Esophagus (tissue), 2 donors: ENCODE data around the gene CRY1. TPM values are rescaled to one million over a fixed set of nuclear protein-coding genes. Genes with fewer than 3 reads are reported as not detected.
A peak's percentile ranks its signal among the peaks of the same experiment; 100 is the strongest.

ENCODE experiments used
- H3K27ac ChIP-seq, 2 donors: one replicate each; pipeline ENCODE4 v1.5.1; 2013; ENCODE audit warnings: low read depth in 2 of 2, mild to moderate bottlenecking in 2 of 2, inconsistent platforms in 1 of 2, low read length in 1 of 2, moderate library complexity in 1 of 2
- H3K27me3 ChIP-seq, 2 donors: one replicate each; pipeline ENCODE4 v1.6.1; 2013; ENCODE audit warnings: low read length in 2 of 2, control low read depth in 1 of 2, mild to moderate bottlenecking in 1 of 2; ENCODE audit not compliant: insufficient read depth in 2 of 2, control insufficient read depth in 1 of 2
- H3K36me3 ChIP-seq, 2 donors: one replicate each; pipeline ENCODE4 v1.6.1; 2013; ENCODE audit warnings: low read length in 1 of 2; ENCODE audit not compliant: control insufficient read depth in 2 of 2, insufficient read depth in 2 of 2
- H3K4me1 ChIP-seq, 2 donors: one replicate each; pipeline ENCODE4 v1.6.1; 2013; ENCODE audit warnings: low read length in 1 of 2; ENCODE audit not compliant: control insufficient read depth in 2 of 2, insufficient read depth in 2 of 2
- H3K4me3 ChIP-seq, 2 donors: one replicate each; pipeline ENCODE4 v1.5.1; 2013; ENCODE audit warnings: low read length in 2 of 2, mild to moderate bottlenecking in 2 of 2, low read depth in 1 of 2, moderate library complexity in 1 of 2
- H3K9me3 ChIP-seq, 2 donors: one replicate each; pipeline ENCODE4 v1.6.1; 2013; ENCODE audit warnings: mild to moderate bottlenecking in 2 of 2, low read depth in 1 of 2, low read length in 1 of 2, moderate library complexity in 1 of 2; ENCODE audit not compliant: control insufficient read depth in 2 of 2, insufficient read depth in 1 of 2
- WGBS, 2 donors: extraction: QIAGEN DNeasy Blood & Tissue Kit; methylation state at CpG; one replicate each; pipeline ENCODE4 v1.1.7; 2013; 5-methylcytosine and 5-hydroxymethylcytosine counted together
- polyA plus RNA-seq, 2 donors: library from polyadenylated mRNA; stranded (reverse); fragments of 200-250 nt; gene quantifications; one replicate each; pipeline ENCODE4 v1.2.3, GENCODE V29; 2013
- donor health status: healthy with polysubstance abuse.
- donor health status: Bipolar disorder and iron deficiency.

Gene CRY1
- polyA plus RNA-seq, 2 donors: 4.1 to 4.8 TPM

DNA sequence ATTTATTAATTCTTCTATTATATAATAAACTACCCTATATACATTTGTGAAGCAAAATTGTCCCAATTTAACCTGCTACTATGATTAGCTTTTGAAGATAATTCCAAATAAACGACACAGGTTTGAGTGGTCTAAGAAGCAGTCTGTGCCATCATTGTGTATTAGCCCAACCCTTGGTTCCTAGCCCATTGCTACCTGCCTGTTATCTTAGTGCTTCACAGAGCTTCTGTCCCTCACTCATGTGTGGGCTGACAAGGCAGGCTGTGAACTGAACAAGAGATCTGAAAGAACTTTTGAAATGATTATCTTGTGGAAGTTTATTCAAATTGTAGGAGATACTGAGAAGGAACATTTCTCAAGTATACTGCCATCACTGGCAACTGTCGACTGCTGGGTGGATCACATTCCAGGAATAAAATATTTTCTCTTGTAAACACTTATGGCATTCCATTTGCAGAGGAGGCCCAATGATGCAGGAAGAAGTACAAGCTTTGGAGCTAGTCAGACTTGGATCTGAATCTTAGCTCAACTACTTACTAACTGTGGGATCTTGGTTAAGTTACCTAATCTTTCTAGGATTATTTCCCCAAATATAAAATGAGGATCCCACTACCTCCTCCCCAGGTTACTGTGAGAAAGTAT is 98.6 kb downstream of the CRY1 start:
- H3K27ac ChIP-seq: no peak overlapping the region
- no peaks in the 10 kb centered on the region for H3K9me3 ChIP-seq
- no peaks in the 10 kb centered on the region for H3K36me3 ChIP-seq
- H3K4me3 ChIP-seq: no peak overlapping the region
- no peaks in the 10 kb centered on the region for H3K4me1 ChIP-seq
- no peaks in the 10 kb centered on the region for H3K27me3 ChIP-seq
- 57% methylated on average over 2 of the region's 2 CpGs for WGBS, 2 donors

DNA sequence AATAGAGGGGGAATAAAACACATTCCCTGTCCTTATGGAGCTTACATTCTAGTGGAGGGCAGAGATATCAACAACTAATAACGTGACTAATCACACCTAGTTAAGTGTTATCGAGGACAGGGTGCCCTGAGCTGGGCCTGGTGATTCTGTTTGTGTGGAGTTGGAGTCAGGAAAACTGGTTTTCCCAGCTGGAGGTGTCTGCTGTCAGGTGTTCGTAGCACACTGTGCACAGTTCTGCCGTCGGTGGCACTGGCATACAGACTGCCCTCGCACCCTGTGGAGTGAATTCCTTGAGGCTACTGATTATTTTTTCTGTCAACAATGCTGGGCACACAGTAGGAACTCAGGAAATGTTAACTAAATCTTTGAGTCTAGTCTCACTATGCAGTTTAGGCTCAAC is 105.5 kb downstream of the CRY1 start:
- no peaks in the 10 kb centered on the region for H3K9me3 ChIP-seq
- H3K27me3 ChIP-seq: no peaks in the 10 kb centered on the region
- H3K36me3 ChIP-seq: no peaks in the 10 kb centered on the region
- 39 to 56% methylated on average over 6 of the region's 6 CpGs for WGBS, 2 donors
- peaks cover 0 to 3% of the 10 kb centered on the region in 2 donors for H3K4me1 ChIP-seq
- no peak overlapping the region for H3K4me3 ChIP-seq
- peak overlapping the region in 1 of 2 donors; percentile 30 for H3K27ac ChIP-seq

DNA sequence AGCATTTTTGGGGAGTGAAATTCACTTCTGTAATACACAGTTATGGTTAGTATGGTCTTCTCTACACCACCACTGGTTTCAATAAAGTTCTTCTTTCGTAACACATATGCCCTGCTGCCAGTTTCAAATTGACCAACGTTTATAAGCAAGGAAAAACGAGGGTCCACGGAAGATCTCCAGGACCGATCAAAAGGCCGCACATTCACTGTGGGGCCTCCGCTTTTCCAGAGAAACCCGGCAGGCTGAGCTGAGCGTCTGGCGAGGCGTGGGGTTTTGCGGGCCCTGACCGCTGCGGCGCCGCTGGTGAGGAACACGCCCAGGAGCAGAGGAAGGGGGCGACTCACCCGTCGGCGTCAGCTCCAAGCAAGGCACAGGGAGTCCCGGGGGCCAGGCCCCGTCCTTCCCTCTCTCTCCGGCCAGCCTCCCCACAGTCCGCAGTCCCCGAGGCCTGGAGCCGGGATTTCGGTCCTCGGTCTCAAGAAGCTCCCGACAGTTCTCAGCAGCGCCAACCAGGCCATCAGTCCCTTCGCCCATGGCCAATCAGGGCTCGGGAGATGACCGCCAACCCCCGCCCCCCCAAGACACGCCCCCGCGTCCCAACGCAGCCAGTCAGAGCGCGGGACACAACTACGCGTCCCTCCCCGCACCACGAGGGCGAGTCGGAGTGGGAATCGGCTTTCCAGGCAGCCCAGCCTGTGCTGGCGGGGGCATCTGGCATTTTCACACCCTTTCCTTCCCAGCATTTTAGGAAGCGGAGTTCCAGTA is 106.5 kb downstream of the CRY1 start, which contains the start of gene MTERF2:
Gene MTERF2, minus strand, starts transcription at position 522 of the 765 bp plus-strand sequence. CDS start 8,432 bp downstream, outside the sequence.
- Histone ChIP-seq H3K27me3 (no peaks in the 10 kb centered on the region), H3K4me3 (peak within 1 kb of the TSS; percentile 69 to 86), H3K4me1 (peaks cover 0 to 3% of the 10 kb centered on the region in 2 donors), H3K36me3 (no peaks in the 10 kb centered on the region), H3K27ac (peak within 1 kb of the TSS; percentile 84), H3K9me3 (no peaks in the 10 kb centered on the region)
- 0% methylated on average over 48 to 50 of the region's 50 CpGs for WGBS, 2 donors

DNA sequence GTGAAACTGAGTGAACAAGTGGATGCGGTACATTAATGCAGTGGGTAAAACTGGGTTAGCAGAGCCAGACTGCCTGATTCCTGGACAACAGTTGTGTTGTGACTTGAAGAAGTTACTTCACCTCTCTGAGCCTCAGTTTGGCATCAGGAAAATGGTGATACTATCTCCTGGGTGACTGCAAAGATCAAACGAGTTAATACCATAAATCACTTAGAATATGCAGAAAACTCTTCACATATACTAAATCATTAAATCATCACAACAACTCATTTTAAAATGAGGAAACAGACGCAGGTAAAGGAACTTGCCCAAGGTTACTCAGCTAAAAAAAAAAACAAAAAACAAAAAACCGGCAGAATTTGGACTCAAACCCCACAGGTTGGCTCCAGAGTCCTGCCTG is 107.2 kb downstream of the CRY1 start:
- 21 to 24% methylated on average over 4 of the region's 4 CpGs for WGBS, 2 donors
- H3K9me3 ChIP-seq: no peaks in the 10 kb centered on the region
- H3K36me3 ChIP-seq: no peaks in the 10 kb centered on the region
- H3K4me1 ChIP-seq: peaks cover 0 to 3% of the 10 kb centered on the region in 2 donors
- H3K4me3 ChIP-seq: peak overlapping the region; percentile 10 to 69
- peak overlapping the region in 1 of 2 donors; percentile 84 for H3K27ac ChIP-seq
- H3K27me3 ChIP-seq: no peaks in the 10 kb centered on the region

DNA sequence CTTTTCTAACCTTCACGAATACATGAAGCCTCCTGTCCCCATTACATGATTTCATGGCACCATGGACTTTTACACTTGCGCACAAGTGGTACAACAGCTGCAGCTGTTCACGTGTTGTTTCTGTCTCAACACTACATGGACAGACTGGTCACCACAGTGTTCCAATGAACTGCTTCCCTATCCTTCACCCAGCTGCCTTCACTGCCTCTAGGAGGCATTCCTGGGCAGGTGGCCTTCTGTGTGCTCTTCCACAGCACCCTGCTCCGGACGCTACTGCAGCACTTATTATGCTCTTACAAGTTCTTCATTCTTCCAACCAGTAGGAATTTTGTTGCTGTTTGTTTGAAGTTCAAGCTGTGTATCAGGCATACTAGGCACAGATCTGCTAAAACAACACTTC is 107.9 kb downstream of the CRY1 start:
- no peak overlapping the region for H3K27ac ChIP-seq
- no peaks in the 10 kb centered on the region for H3K36me3 ChIP-seq
- H3K27me3 ChIP-seq: no peaks in the 10 kb centered on the region
- peaks cover 0 to 3% of the 10 kb centered on the region in 2 donors for H3K4me1 ChIP-seq
- H3K9me3 ChIP-seq: no peaks in the 10 kb centered on the region
- H3K4me3 ChIP-seq: peak overlapping the region in 1 of 2 donors; percentile 69
- WGBS, 2 donors: 79 to 88% methylated on average over 5 of the region's 5 CpGs

DNA sequence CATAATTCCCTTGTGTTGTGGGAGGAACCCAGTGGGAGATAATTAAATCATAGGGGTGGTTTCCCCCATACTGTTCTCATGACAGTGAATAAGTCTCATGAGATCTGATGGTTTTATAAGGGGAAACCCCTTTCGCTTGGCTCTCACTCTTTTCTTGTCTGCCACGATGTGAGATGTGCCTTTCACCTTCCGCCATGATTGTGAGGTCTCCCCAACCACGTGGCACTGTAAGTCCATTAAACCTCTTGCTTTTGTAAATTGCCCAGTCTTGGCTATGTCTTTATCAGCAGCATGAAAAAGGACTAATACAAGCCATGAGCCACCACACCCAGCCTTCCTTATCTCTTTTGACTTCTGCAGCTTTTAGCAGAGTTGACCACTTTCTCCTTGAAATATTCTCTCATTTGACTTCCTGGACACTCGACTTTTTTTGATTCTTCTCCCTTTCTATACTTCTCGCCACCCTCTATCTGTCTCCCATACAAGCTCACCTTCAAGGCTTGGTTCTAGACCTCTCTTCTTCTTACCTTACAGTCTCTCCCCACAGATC is 108.7 kb downstream of the CRY1 start:
- Histone ChIP-seq H3K4me1 (peaks cover 0 to 3% of the 10 kb centered on the region in 2 donors), H3K9me3 (no peaks in the 10 kb centered on the region), H3K36me3 (no peaks in the 10 kb centered on the region), H3K27ac (no peak overlapping the region), H3K27me3 (no peaks in the 10 kb centered on the region), H3K4me3 (no peak overlapping the region)
- 87 to 92% methylated on average over 6 of the region's 6 CpGs for WGBS, 2 donors

DNA sequence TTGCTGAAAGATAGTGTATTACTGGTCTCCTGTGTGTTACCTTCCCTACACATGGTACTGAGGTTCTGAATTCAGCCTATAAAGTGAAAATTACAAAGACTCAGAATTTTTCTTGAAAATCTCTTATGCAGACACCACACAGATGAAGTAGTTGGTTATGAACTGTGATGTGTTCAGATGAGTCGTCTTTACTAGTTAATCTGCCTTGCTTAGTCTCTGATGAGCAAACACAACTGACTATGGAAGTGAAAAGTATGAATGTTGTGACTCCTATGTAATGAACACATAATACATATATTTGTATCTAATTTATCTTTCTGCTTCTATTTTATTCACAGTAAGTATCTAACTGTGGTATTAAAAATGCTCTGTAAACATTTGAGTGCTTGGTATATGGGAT is 111.1 kb downstream of the CRY1 start:
- H3K4me1 ChIP-seq: peaks cover 0 to 3% of the 10 kb centered on the region in 2 donors
- 74 to 87% methylated on average over 1 of the region's 1 CpG for WGBS, 2 donors
- H3K9me3 ChIP-seq: no peaks in the 10 kb centered on the region
- H3K27me3 ChIP-seq: no peaks in the 10 kb centered on the region
- no peaks in the 10 kb centered on the region for H3K36me3 ChIP-seq
- no peak overlapping the region for H3K4me3 ChIP-seq
- H3K27ac ChIP-seq: no peak overlapping the region

DNA sequence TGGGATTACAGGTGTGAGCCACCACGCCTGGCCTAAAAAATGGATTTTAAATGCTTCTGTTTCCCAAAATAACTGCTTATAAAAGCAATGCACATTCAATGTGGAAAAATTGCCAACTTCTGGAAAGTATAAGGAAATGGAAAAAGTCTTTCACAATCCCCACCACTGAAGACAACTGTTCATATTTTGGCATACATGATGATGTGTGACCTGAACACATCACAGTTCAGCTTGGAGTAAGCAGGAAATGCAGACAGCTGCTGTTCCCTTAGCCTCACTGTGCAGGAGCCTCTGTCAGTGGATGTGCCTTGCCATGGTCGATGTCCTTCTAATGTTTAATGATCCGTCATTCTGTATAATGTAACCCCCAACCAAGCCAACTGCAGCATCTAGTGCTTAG is 111.6 kb downstream of the CRY1 start:
- Histone ChIP-seq H3K4me3 (no peak overlapping the region), H3K27me3 (no peaks in the 10 kb centered on the region), H3K4me1 (peaks cover 0 to 3% of the 10 kb centered on the region in 2 donors), H3K36me3 (no peaks in the 10 kb centered on the region), H3K27ac (no peak overlapping the region), H3K9me3 (no peaks in the 10 kb centered on the region)
- 82 to 86% methylated on average over 3 of the region's 3 CpGs for WGBS, 2 donors

DNA sequence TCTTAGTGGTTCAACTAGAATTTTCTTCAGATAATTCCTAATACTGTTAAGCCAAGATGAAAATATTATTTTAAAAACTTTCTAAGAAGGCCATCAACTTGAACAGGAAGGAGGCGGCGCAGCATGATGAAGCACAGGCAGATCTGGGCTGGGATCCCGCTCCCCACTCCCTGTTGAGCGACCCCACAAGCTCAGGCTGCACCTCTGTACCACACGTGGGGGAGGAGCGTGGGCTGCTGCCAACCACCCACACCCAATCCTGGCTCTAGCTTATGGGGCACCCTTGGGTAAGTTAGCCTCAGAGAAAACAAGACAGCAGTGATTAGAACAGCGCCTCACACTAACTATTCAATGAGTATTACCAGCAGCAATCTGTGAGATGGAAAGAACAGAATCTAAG is 112.4 kb downstream of the CRY1 start:
- Histone ChIP-seq H3K4me3 (no peak overlapping the region), H3K36me3 (no peaks in the 10 kb centered on the region), H3K9me3 (no peaks in the 10 kb centered on the region), H3K27me3 (no peaks in the 10 kb centered on the region), H3K4me1 (peaks cover 0 to 2% of the 10 kb centered on the region in 2 donors), H3K27ac (no peak overlapping the region)
- WGBS, 2 donors: 69 to 81% methylated on average over 7 of the region's 7 CpGs
